ENCODE measurements around the gene LRRC46. TPM values are rescaled to one million over a fixed set of nuclear protein-coding genes. Genes with fewer than 3 reads are reported as not detected.

Gene LRRC46
- total RNA-seq, 1 experiment from 2014 or later, result 1.2 TPM

- BruUV-seq (replicated peaks), result no TSS peak
- H3K36me3 Mint-ChIP-seq (ENCODE audit: insufficient read depth, unreplicated experiment), result peaks cover 31% of the 10 kb centered on the region
- intact Hi-C loops (cut with micrococcal nuclease), result no loop called here
- no peaks in the 10 kb centered on the region for H3K27me3 Mint-ChIP-seq (ENCODE audit: insufficient read depth, unreplicated experiment)
- peaks cover 23% of the 10 kb centered on the region for H3K4me1 Mint-ChIP-seq (ENCODE audit: insufficient read depth, unreplicated experiment)
- no peaks in the 10 kb centered on the region for H3K9me3 Mint-ChIP-seq (ENCODE audit: unreplicated experiment)
- DNase-seq (ENCODE audit: unreplicated experiment), result peak; percentile 25
- no peak for TF ChIP-seq CTCF (IDR thresholded peaks at IDR 0.05; ENCODE audit: unreplicated experiment)
- peak overlapping the region; percentile 69 for H3K27ac Mint-ChIP-seq (ENCODE audit: low read depth, unreplicated experiment)
- H3K4me3 Mint-ChIP-seq (ENCODE audit: unreplicated experiment), result peak overlapping the region; percentile 84
- ChIA-PET POLR2A (interaction anchor here (3.1 kb wide), 1 partner anchor 11 kb away, joined by 24 read pairs; the partner anchor contains the start of genes LRRC46 and MRPL10), CTCF (interaction anchor here (0.6 to 1.7 kb wide), 2 partner anchors 18 to 776 kb away, joined by 3 to 5 read pairs; no protein-coding TSS in a partner anchor)
These were observed 11.3 kb upstream of the LRRC46 start for GRCh38 chr17:47820033-47820789.

- ChIA-PET CTCF (interaction anchor here (0.6 to 1.7 kb wide), 3 partner anchors 18 to 775 kb away, joined by 3 to 5 read pairs (median 3); no protein-coding TSS in a partner anchor), POLR2A (interaction anchor here (0.7 to 3.1 kb wide), 2 partner anchors 10 to 17 kb away, joined by 4 to 24 read pairs; partner anchors contain the start of genes LRRC46 and MRPL10)
- TF ChIP-seq CTCF (IDR thresholded peaks at IDR 0.05; ENCODE audit: unreplicated experiment), result no peak
- DNase-seq (ENCODE audit: unreplicated experiment), result no peak
- H3K27ac Mint-ChIP-seq (ENCODE audit: low read depth, unreplicated experiment), result peak overlapping the region; percentile 69
- peaks cover 23% of the 10 kb centered on the region for H3K4me1 Mint-ChIP-seq (ENCODE audit: insufficient read depth, unreplicated experiment)
- no peaks in the 10 kb centered on the region for H3K9me3 Mint-ChIP-seq (ENCODE audit: unreplicated experiment)
- peak overlapping the region; percentile 84 for H3K4me3 Mint-ChIP-seq (ENCODE audit: unreplicated experiment)
- no TSS peak for BruUV-seq (replicated peaks)
- no peaks in the 10 kb centered on the region for H3K27me3 Mint-ChIP-seq (ENCODE audit: insufficient read depth, unreplicated experiment)
- intact Hi-C loops (cut with micrococcal nuclease), result no loop called here
- H3K36me3 Mint-ChIP-seq (ENCODE audit: insufficient read depth, unreplicated experiment), result peaks cover 31% of the 10 kb centered on the region
These were observed 10.4 kb upstream of the LRRC46 start for GRCh38 chr17:47821031-47821423.

GRCh38 chr17:47821424-47822391, 9.8 kb upstream of the LRRC46 start, which contains the start of gene OSBPL7:
Gene OSBPL7 (minus strand): TSS chr17:47821794. CDS start chr17:47820278, 1,516 bp downstream.
- CTCF ChIA-PET, result interaction anchor here (0.6 to 1.7 kb wide), 3 partner anchors 9 to 29 kb away, joined by 3 to 5 read pairs (median 5); no protein-coding TSS in a partner anchor
- peak within 1 kb of the TSS; percentile 69 for H3K27ac Mint-ChIP-seq (ENCODE audit: low read depth, unreplicated experiment)
- peaks cover 38% of the 10 kb centered on the region for H3K36me3 Mint-ChIP-seq (ENCODE audit: insufficient read depth, unreplicated experiment)
- no peaks in the 10 kb centered on the region for H3K27me3 Mint-ChIP-seq (ENCODE audit: insufficient read depth, unreplicated experiment)
- H3K4me3 Mint-ChIP-seq (ENCODE audit: unreplicated experiment), result peak within 1 kb of the TSS; percentile 84
- POLR2A ChIA-PET, result interaction anchor here (0.6 to 3.1 kb wide), 3 partner anchors 10 to 131 kb away, joined by 3 to 24 read pairs (median 4); partner anchors contain the start of genes LRRC46 and MRPL10
- H3K4me1 Mint-ChIP-seq (ENCODE audit: insufficient read depth, unreplicated experiment), result peaks cover 23% of the 10 kb centered on the region
- no TSS peak for BruUV-seq (replicated peaks)
- DNase-seq (ENCODE audit: unreplicated experiment), result peak; percentile 67
- intact Hi-C loops (cut with micrococcal nuclease), result no loop called here
- TF ChIP-seq CTCF (IDR thresholded peaks at IDR 0.05; ENCODE audit: unreplicated experiment), result no peak
- H3K9me3 Mint-ChIP-seq (ENCODE audit: unreplicated experiment), result no peaks in the 10 kb centered on the region

All from MCF 10A (cell line).